Retinal pigment epithelial cell (primary cell): ENCODE measurements around the gene IL19.

ENCODE experiments used
- DNase-seq: peaks from one replicate; pipeline ENCODE4 v3.0.0-alpha.2; 2010; ENCODE audit warnings: low read depth
- H3K4me3 ChIP-seq: 2 replicates; pipeline ENCODE4 v1.5.1; 2011; ENCODE audit warnings: mild to moderate bottlenecking, low read length, control low read depth, moderate library complexity
- TF ChIP-seq, protein P1 (sequence below): conservative IDR thresholded peaks from 2 replicates; pipeline ENCODE4 v1.5.1; 2011; ENCODE audit warnings: low read depth, low read length, control low read depth, inconsistent platforms

The IL19 gene

DNA sequence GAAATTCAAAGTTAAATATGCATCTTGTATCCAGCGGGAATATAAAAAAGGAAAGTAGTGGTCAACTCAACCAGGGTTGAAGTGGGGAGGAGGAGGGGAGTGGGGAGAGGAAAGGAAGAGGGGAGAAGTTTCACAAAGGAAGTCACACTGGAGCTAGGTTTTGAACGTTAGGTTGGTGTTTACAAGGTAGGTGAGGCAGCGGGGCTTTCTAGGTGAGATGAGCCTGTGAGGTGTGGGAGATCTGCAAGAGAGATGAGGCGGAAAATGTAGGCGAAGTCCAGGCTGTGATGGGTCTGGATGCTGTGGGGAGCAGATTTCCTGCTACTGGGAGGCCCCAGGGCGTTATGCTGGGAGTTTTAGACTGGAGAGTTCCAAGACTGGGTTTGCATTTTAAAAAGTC lies 58.7 kb downstream of the IL19 start:
- H3K4me3 ChIP-seq: no peak overlapping the region
- TF ChIP-seq, protein P1, sequence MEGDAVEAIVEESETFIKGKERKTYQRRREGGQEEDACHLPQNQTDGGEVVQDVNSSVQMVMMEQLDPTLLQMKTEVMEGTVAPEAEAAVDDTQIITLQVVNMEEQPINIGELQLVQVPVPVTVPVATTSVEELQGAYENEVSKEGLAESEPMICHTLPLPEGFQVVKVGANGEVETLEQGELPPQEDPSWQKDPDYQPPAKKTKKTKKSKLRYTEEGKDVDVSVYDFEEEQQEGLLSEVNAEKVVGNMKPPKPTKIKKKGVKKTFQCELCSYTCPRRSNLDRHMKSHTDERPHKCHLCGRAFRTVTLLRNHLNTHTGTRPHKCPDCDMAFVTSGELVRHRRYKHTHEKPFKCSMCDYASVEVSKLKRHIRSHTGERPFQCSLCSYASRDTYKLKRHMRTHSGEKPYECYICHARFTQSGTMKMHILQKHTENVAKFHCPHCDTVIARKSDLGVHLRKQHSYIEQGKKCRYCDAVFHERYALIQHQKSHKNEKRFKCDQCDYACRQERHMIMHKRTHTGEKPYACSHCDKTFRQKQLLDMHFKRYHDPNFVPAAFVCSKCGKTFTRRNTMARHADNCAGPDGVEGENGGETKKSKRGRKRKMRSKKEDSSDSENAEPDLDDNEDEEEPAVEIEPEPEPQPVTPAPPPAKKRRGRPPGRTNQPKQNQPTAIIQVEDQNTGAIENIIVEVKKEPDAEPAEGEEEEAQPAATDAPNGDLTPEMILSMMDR: no peak
- no peak for DNase-seq

DNA sequence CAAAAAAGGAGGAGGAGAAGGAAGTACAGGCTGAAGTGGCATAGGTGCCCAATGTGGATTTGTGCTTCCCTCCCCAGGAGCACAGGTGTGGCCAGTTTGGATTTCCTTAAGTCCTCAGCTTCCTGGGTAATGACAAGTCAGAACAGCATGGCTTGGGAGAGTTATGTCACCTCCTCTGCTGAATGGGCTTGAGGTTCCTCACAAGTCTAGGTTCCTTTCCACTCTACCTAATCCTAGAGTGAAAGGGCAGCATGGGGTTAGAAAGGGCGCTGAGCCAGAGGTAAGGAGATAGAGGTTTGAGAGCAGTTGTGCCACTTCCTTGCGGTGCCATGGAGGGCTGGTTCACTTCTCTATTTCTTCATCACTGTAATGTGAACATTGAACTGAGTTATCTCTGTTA lies 59.3 kb downstream of the IL19 start:
- no peak overlapping the region for H3K4me3 ChIP-seq
- DNase-seq: no peak

GRCh38 chr1:206831650-206832049 lies 61.1 kb downstream of the IL19 start:
- TF ChIP-seq, protein P1: no peak
- H3K4me3 ChIP-seq: no peak overlapping the region
- DNase-seq: no peak

More for the DNA sequence above, 59.3 kb downstream of the IL19 start:
- TF ChIP-seq, protein P1: no peak

- TF ChIP-seq, protein P1: no peak
- no peak for DNase-seq
These were observed 61.8 kb downstream of the IL19 start for GRCh38 chr1:206832352-206832880.

GRCh38 chr1:206833106-206833680 lies 62.6 kb downstream of the IL19 start:
- DNase-seq: no peak
- H3K4me3 ChIP-seq: no peak overlapping the region

More at GRCh38 chr1:206832352-206832880, 61.8 kb downstream of the IL19 start:
- H3K4me3 ChIP-seq: no peak overlapping the region

GRCh38 chr1:206833801-206834200 lies 63.2 kb downstream of the IL19 start:
- TF ChIP-seq, protein P1: no peak
- H3K4me3 ChIP-seq: no peak overlapping the region
- no peak for DNase-seq

More at GRCh38 chr1:206833106-206833680, 62.6 kb downstream of the IL19 start:
- TF ChIP-seq, protein P1: no peak

- H3K4me3 ChIP-seq: no peak overlapping the region
- TF ChIP-seq, protein P1: no peak
- no peak for DNase-seq
These were observed 63.6 kb downstream of the IL19 start for GRCh38 chr1:206834217-206834616.
